Duodenal mucosa (tissue), 2 donors: ENCODE results near the gene RALGPS1.

Source experiments
- H3K27ac ChIP-seq: one replicate; pipeline ENCODE4 v1.7.0; 2013; ENCODE audit warnings: low read depth, low read length
- H3K27me3 ChIP-seq, 2 donors: one replicate each; pipeline ENCODE4 v1.7.0; 2013; ENCODE audit warnings: low read length in 2 of 2, control low read depth in 1 of 2; ENCODE audit not compliant: insufficient read depth in 2 of 2, control insufficient read depth in 1 of 2
- H3K36me3 ChIP-seq, 2 donors: one replicate each; pipeline ENCODE4 v1.7.0; 2013; ENCODE audit warnings: low read length in 2 of 2, control low read depth in 1 of 2; ENCODE audit not compliant: insufficient read depth in 2 of 2, control insufficient read depth in 1 of 2
- H3K4me1 ChIP-seq, 2 donors: one replicate each; pipeline ENCODE4 v1.7.0; 2013; ENCODE audit warnings: low read length in 2 of 2, control low read depth in 1 of 2; ENCODE audit not compliant: insufficient read depth in 2 of 2, control insufficient read depth in 1 of 2
- H3K4me3 ChIP-seq, 2 donors: one replicate each; pipeline ENCODE4 v1.7.0; 2013; ENCODE audit warnings: low read length in 2 of 2, low read depth in 1 of 2
- H3K9ac ChIP-seq, 2 donors: one replicate each; pipeline ENCODE4 v1.7.0; 2013; ENCODE audit warnings: low read length in 2 of 2, low read depth in 1 of 2
- H3K9me3 ChIP-seq, 2 donors: one replicate each; pipeline ENCODE4 v1.7.0; 2013; ENCODE audit warnings: low read length in 2 of 2, control low read depth in 1 of 2; ENCODE audit not compliant: control insufficient read depth in 1 of 2

Gene RALGPS1

DNA sequence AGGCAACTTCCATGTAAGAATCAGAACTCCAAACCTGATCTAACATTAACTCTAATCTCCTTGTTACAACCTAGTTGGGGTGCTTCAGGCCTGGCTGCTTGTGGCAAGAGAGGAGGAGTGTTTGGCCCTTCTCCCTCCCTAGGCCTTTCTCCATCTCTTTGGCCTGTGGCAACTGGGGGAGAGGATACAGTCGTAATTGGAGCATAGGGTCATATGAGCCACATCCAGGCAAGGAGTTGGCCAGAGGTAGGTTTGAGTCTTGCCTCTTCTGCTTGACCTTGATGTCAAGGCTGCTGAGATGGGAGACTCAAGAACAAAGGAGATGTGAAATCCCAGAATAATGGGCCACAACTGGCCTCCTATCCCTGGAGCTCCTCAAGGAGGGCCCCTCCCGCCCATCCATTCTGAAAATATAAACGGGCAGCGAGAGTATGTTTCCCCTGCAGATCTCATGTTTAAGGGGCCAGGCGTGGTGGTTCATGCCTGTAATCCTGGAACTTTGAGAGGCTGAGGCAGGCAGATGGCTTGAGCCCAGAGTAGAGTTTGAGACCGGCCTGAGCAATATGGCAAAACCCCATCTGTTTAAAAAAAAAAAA is 267.1 kb downstream of the RALGPS1 start:
- no peak overlapping the region for H3K27ac ChIP-seq
- no peaks in the 10 kb centered on the region for H3K27me3 ChIP-seq
- no peaks in the 10 kb centered on the region for H3K9me3 ChIP-seq
- no peak overlapping the region for H3K9ac ChIP-seq
- H3K36me3 ChIP-seq = peaks cover 5 to 55% of the 10 kb centered on the region in 2 donors
- no peak overlapping the region for H3K4me3 ChIP-seq
- H3K4me1 ChIP-seq = peaks cover 12 to 13% of the 10 kb centered on the region in 2 donors

DNA sequence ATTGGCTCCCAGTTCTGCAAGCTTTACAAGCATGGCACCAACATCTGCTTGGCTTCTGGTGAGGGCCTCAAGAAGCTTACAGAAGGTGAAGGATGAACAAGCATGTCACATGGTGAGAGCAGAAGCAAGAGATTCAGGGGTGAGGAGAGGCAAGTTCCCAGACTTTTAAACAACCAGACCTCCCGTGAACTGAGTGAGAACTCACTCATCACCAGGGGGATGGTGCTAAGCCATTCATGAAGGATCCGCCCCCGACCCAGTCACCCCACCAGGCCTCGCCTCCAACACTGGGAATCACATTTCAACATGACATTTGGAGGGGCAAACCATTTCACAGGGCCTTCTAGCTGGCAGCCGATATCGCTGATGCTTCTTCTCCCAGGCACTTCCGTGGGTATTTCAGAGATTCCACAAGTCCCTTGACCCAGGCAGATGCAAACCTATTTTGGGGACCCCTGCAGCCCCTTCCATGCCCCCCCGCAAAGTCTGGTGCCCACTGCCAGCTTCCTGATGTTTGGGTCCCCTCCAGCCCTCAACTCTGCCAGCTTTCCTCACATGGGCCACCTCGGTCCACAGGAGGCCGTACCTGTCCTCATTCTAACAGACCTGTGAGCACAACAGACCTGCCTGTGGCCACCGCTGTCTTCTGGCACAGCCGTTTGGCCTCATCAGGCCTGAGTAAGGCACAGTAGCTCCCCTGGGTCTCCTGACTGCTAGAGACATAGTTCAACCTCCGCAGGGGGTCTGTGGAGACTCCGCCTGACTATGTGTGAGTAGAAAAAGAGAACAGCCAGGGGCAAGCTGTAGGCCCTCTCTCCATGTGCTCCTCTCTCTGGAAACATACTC is 268.5 kb downstream of the RALGPS1 start:
- Histone ChIP-seq H3K27me3 (no peaks in the 10 kb centered on the region), H3K36me3 (peaks cover 3 to 53% of the 10 kb centered on the region in 2 donors), H3K9me3 (no peaks in the 10 kb centered on the region), H3K4me3 (no peak overlapping the region), H3K4me1 (peaks cover 19 to 21% of the 10 kb centered on the region in 2 donors), H3K9ac (no peak overlapping the region), H3K27ac (no peak overlapping the region)

DNA sequence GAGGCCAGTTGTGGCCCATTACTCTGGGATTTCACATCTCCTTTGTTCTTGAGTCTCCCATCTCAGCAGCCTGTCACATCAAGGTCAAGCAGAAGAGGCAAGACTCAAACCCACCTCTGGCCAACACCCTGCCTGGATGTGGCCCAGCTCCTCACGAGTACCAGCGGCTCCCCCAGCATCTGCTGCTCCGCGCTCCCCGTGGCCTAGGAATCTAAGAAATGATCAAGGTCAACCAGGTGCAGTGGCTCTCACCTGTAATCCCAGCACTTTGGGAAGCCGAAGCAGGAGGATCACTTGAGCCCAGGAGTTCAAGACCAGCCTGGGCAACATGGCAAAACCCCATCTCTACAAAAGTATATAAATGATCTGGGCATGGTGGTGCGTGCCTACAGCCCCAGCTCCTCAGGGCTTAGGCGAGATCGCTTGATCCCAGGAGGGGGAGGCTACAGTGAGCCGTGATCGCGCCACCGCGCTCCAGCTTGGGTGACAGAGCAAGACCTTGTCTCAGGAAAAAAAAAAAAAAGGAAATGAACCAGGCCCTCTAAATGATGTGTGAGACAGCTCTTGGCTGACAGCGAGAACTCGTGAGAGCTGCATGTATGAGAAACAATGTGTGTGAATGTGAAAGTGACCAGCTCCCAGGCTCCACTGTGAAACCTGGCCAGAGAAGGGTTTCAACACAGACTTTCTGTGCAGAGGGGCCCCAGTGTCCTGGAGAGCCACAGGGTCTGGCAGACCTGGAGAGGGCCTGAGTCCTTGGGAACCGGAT is 269.4 kb downstream of the RALGPS1 start:
- Histone ChIP-seq H3K4me3 (no peak overlapping the region), H3K9me3 (no peaks in the 10 kb centered on the region), H3K27ac (no peak overlapping the region), H3K9ac (no peak overlapping the region), H3K36me3 (peaks cover 3 to 50% of the 10 kb centered on the region in 2 donors), H3K4me1 (peaks cover 19 to 21% of the 10 kb centered on the region in 2 donors), H3K27me3 (no peaks in the 10 kb centered on the region)

DNA sequence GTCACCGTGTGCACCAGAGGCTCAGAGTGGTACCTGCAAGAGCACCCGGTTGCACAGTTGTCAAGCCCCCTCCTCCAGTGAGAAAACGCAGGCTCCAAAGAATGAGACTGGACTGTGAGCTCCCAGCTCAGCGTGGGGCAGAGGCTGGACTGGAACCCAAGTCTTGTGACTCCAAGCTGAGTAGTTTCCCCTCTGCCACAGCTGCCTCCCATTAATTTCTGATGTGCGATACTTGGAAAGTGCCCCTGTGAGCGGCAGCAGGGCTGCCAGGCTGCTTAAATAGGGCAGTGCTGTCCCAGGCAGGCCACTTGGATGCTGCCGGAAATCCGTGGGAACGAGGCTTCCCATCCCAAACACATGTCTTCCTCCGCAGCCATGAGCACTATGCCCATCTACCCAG is 270.1 kb downstream of the RALGPS1 start:
- Histone ChIP-seq H3K27me3 (no peaks in the 10 kb centered on the region), H3K4me1 (peaks cover 13 to 16% of the 10 kb centered on the region in 2 donors), H3K9ac (no peak overlapping the region), H3K4me3 (no peak overlapping the region), H3K27ac (no peak overlapping the region), H3K36me3 (peaks cover 6 to 50% of the 10 kb centered on the region in 2 donors), H3K9me3 (no peaks in the 10 kb centered on the region)

DNA sequence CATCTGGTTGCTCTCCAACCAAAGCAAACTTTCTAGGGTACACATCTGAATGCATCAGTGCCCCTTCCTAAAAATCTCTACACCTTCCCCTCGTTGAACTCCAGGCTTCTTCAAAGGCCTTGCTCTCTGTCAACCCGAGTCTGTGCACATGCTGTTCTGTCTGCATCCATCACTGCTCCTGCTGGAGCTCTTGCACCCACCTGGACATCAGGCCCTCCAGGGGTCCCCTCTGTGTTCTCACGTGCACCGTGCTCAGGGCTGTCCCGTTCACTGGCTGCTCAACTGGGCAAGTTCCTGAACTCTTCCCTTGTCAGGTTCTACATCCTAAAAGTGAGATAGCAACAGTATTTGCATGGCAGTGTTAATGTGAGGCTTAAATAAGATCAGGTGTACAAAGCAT is 270.6 kb downstream of the RALGPS1 start:
- H3K27ac ChIP-seq = no peak overlapping the region
- no peaks in the 10 kb centered on the region for H3K9me3 ChIP-seq
- H3K36me3 ChIP-seq = peaks cover 6 to 50% of the 10 kb centered on the region in 2 donors
- peaks cover 10 to 11% of the 10 kb centered on the region in 2 donors for H3K4me1 ChIP-seq
- H3K4me3 ChIP-seq = no peak overlapping the region
- no peaks in the 10 kb centered on the region for H3K27me3 ChIP-seq
- H3K9ac ChIP-seq = no peak overlapping the region

DNA sequence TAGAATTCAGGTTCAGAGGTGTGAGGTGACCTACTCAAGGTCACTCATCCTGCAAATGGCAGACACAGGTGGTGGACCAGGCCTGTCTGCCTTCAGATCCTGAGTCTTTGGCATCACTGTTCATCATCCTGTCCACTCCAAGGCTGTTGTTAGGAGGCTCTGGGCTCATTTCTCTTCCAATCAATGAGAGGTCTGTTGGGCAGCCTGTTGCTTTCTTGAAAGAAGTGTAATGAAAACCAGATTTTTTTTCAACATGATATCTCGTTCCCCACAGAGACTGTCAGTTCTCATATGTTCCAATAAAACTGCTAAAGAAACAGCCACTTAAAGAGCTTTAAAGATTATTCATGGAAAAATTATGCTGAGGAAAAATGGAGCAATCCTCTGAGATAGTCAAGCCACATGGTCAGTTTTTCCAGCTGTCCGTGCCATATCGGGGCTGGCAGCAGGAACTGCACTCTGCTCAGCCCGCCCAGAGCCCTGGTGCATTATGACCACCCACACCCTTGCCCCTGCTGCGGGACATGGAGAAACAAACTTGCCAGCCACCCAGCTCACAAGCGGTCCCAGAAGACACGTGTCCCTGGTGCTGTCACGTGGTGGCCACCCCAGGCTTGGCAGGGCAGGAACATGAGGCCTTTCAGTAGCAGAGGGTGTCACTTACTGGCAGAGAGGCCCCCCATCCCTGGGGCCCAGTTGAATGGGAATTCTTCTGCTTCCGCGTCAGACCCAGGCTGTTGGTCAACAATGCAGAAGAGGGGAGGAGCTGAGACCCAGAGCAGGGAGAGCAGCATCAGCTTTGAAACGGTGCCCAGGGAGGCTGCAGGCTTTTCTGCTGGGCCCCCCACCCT is 271.6 kb downstream of the RALGPS1 start:
- H3K9ac ChIP-seq = peak overlapping the region; percentile 0 to 38
- H3K9me3 ChIP-seq = no peaks in the 10 kb centered on the region
- no peak overlapping the region for H3K4me3 ChIP-seq
- H3K27me3 ChIP-seq = no peaks in the 10 kb centered on the region
- H3K4me1 ChIP-seq = peaks cover 10% of the 10 kb centered on the region in 2 donors
- peak overlapping the region; percentile 73 for H3K27ac ChIP-seq
- H3K36me3 ChIP-seq = peaks cover 6 to 43% of the 10 kb centered on the region in 2 donors

DNA sequence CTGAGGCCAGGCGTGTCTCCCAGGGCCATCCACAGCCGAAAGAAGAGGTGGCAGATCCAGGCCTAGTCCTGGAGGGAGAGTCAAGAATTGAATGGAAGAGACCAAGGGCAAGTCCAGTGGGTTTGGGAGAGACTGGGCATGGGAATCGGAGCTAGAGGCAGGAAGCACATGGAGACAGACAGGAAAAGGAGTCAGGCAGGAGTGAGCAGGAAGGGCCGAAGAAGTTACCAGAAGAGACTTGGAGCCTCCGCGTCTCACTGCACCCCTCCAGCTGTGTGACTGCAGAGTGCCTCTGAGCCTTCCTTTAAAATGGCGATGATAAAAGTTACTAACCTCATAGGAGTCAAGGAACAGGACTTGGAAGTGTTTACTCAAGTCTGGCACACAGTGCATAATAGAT is 272.2 kb downstream of the RALGPS1 start:
- no peaks in the 10 kb centered on the region for H3K27me3 ChIP-seq
- peak overlapping the region; percentile 73 for H3K27ac ChIP-seq
- peak overlapping the region; percentile 0 to 38 for H3K9ac ChIP-seq
- peaks cover 6 to 39% of the 10 kb centered on the region in 2 donors for H3K36me3 ChIP-seq
- H3K4me3 ChIP-seq = no peak overlapping the region
- no peaks in the 10 kb centered on the region for H3K9me3 ChIP-seq
- H3K4me1 ChIP-seq = peaks cover 10% of the 10 kb centered on the region in 2 donors

DNA sequence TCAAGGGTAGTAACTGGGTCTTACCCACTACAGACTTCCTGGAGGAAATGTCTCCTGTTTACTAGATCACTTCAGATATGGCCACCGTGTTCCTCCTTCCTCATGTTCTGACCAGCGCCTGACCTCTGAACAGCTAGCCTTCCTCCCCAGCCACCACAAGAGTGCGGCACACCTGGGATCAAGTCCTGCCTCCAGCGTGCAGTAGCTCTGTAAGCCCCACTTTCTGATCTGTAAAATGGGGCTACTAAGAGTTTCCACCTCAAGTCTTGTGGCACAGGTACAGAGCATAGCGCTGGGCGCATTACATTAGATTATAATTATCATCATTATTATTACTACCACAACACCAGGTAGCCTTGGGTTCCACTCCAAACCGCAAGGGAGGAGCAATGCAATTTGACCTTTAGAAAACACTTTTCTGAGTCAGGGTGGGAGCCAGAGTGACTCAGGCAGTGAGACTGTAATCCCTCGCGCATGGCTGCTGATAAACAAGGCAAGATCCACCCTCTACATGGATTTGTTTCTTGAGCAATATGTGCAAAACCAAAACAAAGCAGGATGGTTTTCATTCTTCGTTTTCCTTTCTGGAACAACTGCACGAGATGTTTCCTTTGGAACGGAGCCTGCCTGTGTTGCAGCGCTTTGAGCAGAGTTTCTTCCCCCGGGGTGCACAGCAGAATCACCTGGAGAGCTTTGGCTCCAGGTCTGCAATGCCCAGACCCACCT is 272.8 kb downstream of the RALGPS1 start:
- Histone ChIP-seq H3K4me3 (no peak overlapping the region), H3K9ac (no peak overlapping the region), H3K27ac (peak overlapping the region; percentile 73), H3K36me3 (peaks cover 6 to 39% of the 10 kb centered on the region in 2 donors), H3K27me3 (no peaks in the 10 kb centered on the region), H3K4me1 (peaks cover 10% of the 10 kb centered on the region in 2 donors), H3K9me3 (no peaks in the 10 kb centered on the region)

DNA sequence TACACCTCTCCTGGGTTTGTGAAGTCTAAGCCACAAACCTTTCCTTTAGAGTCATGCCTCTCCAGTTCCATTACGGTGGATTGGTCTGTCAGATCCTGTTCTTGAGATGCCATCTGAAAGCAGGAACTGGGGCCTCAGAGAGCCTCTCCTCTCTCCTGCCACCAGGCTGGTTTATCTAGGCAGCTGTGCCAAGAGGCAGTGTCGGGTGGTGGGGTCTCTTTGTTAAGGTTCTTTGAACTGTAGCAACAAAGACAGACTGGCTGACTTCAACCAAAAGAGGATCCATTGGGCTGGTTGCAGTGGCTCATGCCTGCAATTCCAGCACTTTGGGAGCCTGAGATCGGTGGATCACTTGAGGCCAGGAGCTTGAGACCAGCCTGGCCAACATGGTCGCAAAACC is 273.8 kb downstream of the RALGPS1 start:
- Histone ChIP-seq H3K4me1 (peaks cover 10% of the 10 kb centered on the region in 2 donors), H3K4me3 (no peak overlapping the region), H3K27ac (no peak overlapping the region), H3K36me3 (peaks cover 6 to 34% of the 10 kb centered on the region in 2 donors), H3K9me3 (no peaks in the 10 kb centered on the region), H3K27me3 (no peaks in the 10 kb centered on the region), H3K9ac (no peak overlapping the region)
